ENCODE measurements around the gene NFE2L2.
"Not testable (repeated sequence)": the region's sequence is repeated elsewhere in the genome, so short reads cannot be mapped to it uniquely, and the experiment has no call there.

NFE2L2 gene

DNA sequence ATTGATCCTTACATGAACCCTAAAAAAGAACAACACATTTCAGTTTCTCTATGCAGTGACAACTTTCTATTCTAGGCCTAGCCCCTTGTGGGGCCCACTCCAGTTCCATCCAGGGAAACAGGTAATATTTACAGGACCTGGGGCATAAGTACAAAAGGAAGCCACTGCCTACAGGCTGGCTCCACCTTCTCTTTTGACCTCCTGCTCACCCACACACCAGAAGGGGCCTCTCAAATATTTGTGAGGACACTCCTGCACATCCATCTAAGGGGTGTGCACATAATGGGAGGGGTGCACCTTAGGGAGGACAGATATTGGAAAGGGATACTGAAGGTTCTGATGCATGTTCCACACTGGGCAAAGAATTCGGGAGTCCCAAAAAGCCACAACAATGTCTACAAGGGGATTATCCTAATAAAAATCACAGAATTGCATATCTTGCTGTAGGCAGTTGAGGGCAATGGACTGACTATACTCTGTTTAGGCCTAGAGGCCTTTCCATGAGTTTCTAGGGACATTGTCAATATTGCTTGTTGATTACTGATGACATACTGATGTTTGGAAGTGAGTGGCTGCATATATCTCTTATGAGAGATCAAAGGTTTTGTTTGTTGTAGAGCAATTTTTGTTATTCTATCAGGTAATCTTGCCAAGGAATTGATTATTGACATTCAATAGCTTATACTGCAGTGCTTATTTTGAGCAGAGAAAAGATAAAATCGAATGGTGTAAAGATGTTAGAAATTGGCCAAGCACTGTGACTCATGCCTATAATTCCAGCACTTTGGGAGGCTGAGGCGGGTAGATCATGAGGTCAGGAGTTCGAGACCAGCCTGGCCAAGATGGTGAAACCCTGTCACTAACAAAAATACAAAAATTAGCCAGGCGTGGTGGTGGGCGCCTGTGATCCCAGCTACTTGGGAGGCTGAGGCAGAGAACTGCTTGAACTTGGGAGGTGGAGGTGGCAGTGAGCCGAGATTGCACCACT is 75.8 kb downstream of the NFE2L2 start:
- TF ChIP-seq, protein P1, sequence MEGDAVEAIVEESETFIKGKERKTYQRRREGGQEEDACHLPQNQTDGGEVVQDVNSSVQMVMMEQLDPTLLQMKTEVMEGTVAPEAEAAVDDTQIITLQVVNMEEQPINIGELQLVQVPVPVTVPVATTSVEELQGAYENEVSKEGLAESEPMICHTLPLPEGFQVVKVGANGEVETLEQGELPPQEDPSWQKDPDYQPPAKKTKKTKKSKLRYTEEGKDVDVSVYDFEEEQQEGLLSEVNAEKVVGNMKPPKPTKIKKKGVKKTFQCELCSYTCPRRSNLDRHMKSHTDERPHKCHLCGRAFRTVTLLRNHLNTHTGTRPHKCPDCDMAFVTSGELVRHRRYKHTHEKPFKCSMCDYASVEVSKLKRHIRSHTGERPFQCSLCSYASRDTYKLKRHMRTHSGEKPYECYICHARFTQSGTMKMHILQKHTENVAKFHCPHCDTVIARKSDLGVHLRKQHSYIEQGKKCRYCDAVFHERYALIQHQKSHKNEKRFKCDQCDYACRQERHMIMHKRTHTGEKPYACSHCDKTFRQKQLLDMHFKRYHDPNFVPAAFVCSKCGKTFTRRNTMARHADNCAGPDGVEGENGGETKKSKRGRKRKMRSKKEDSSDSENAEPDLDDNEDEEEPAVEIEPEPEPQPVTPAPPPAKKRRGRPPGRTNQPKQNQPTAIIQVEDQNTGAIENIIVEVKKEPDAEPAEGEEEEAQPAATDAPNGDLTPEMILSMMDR (IDR thresholded peaks at IDR 0.05; ENCODE audit: low read depth, low read length): no peak
- no peak for DNase-seq (ENCODE audit: extremely low read depth, low read depth)

DNA sequence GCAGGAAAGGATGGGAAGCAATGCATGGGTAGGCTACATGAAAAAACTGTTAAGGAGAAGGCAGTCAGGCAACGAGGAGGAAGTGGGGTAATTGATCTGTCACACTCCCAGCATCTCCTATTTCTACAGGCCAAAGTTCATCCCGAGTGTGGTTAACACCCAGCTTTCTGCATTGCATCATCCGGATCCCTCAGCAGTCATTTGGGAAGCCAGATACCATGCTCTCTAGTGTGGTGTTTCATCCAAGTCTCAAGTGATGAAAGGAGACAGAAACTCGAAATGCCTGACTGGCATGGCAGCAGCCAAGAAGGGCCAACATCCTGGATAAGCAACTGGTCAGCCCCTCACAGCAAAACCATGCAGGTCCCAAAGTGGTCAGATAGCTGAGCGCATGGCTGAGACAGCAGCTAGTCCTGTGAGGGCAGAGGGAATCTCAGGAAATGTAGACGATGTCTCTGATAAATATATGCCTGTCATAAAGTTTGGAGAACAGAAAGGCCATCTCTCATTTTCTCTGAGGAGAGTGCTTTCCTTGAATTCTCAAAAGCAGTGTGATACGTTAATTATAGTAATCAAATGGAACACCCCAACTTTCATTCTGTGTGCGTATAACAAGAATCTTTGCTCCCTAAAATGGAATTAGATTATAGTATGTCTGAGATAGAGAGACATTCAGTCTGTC is 76.8 kb downstream of the NFE2L2 start:
- TF ChIP-seq, protein P1 (IDR thresholded peaks at IDR 0.05; ENCODE audit: low read depth, low read length): no peak
- peak; percentile 35 for DNase-seq (ENCODE audit: extremely low read depth, low read depth)

DNA sequence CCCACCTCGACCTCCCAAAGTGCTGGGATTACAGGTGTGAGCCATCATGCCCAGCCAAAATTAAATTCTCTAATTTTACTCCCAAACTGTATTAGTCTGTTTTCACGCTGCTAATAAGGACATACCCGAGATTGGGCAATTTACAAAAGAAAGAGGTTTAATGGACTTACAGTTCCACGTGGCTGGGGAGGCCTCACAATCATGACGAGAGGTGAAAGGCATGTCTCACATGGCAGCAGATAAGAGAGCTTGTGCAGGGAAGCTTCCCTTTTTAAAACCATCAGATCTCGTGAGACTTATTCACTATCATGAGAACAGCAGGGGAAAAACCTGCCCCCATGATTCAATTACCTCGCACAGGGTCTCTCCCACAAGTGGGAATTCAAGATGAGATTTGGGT is 78.5 kb downstream of the NFE2L2 start:
- not testable (repeated sequence) for DNase-seq (ENCODE audit: extremely low read depth, low read depth)

DNA sequence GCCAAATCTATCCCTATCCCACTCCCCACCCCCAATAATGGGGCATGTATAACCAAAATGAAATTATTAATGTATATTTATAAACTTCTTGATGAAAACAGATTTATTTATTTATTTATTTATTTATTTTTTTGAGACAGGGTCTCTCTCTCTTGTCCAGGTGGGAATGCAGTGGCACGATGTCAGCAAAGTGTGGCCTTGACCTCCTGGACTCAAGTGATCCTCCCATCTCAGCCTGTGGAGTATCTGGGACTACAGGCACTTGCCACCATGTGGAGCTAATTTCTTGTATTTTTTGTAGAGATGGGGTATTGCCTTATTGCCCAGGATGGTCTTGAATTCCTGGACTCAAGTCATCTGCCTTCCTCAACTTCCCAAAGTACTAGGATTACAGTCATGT is 79.9 kb downstream of the NFE2L2 start:
- DNase-seq (ENCODE audit: extremely low read depth, low read depth): no peak
- TF ChIP-seq, protein P1 (IDR thresholded peaks at IDR 0.05; ENCODE audit: low read depth, low read length): no peak

DNA sequence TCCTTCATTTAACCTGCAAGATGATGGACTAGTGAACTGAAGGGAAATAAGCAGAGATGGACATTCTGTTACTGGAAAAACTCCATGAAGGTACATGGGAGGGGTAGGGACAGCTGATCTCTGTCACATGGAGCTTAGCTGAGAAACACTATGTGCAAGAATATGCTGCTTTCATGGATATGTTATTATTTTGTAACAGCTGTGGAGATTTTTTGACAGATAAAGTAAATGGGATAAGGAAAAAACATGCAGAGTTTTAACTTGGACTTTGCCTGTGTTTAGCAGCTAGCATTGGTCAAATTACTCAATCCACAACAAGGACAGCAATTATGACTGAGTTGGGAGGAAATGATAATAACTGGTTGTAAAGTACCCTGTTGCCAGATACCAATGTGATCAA is 80.7 kb downstream of the NFE2L2 start:
- TF ChIP-seq, protein P1 (IDR thresholded peaks at IDR 0.05; ENCODE audit: low read depth, low read length): no peak
- DNase-seq (ENCODE audit: extremely low read depth, low read depth): no peak

Measured in AG09319 (cell line).